Measurements from ENCODE around the gene SRRM3. TPM values are rescaled to one million over a fixed set of nuclear protein-coding genes. Genes with fewer than 3 reads are reported as not detected.

SRRM3 gene
- polyA plus RNA-seq, 1 donor (not counting 4 experiments of a cell fraction or from before 2014, with no cell fraction given) = 0.30 TPM

- no peak for DNase-seq (ENCODE audit: low read depth, low spot score)
- FAIRE-seq = no peak
- H3K4me2 ChIP-seq (ENCODE audit: control insufficient read depth, extremely low read depth, insufficient read depth, low read depth, low read length) = peak overlapping the region; percentile 60
- H3K9ac ChIP-seq (ENCODE audit: control insufficient read depth, extremely low read depth, insufficient read depth, low read length) = no peak overlapping the region
- peaks cover 38% of the 10 kb centered on the region for H3K27me3 ChIP-seq (ENCODE audit: control insufficient read depth, extremely low read depth, insufficient read depth, low read length)
- H3K4me1 ChIP-seq (ENCODE audit: control insufficient read depth, extremely low read depth, insufficient read depth, low read length) = peaks cover 2% of the 10 kb centered on the region
- no peaks in the 10 kb centered on the region for H3K36me3 ChIP-seq (ENCODE audit: control insufficient read depth in 2 of 2, extremely low read depth in 1 of 2, insufficient read depth in 2 of 2, low read length in 2 of 2)
- no peak overlapping the region for H3K27ac ChIP-seq (ENCODE audit: control insufficient read depth, insufficient read depth, low read length)
- TF ChIP-seq EZH2 (IDR thresholded peaks at IDR 0.05; ENCODE audit: low read length) = peak; percentile 54
- no peak for TF ChIP-seq CTCF (optimal IDR thresholded peaks at IDR 0.05 in 1 of 3, IDR thresholded peaks at IDR 0.05 in 1 of 3, conservative IDR thresholded peaks at IDR 0.05 in 1 of 3; ENCODE audit: extremely low read depth in 1 of 3, insufficient read depth in 2 of 3, low read length in 3 of 3)
- no peaks in the 10 kb centered on the region for H3K79me2 ChIP-seq (ENCODE audit: control insufficient read depth, insufficient read depth, low read length)
- no peaks in the 10 kb centered on the region for H3K9me3 ChIP-seq (ENCODE audit: control insufficient read depth, low read depth, low read length)
- no peaks in the 10 kb centered on the region for H3K9me1 ChIP-seq (ENCODE audit: control insufficient read depth, extremely low read depth, insufficient read depth, low read length)
- H4K20me1 ChIP-seq (ENCODE audit: control insufficient read depth, extremely low read depth, insufficient read depth, low read length) = peaks cover 2% of the 10 kb centered on the region
- dilution Hi-C loops (cut with MboI; ENCODE audit: extremely low pct_ligation_motif_present, low sequenced_read_pairs) = loop anchor here (10.0 kb wide), 1 partner anchor 77 kb away; the partner anchor contains the start of gene SRRM3
- no peak overlapping the region for H2AFZ ChIP-seq (ENCODE audit: control insufficient read depth, low read length)
- peak overlapping the region; percentile 19 to 55 (median 29) for H3K4me3 ChIP-seq (ENCODE audit: control insufficient read depth in 2 of 3, extremely low read depth in 1 of 3, insufficient read depth in 2 of 3, low read depth in 1 of 3, low read length in 3 of 3)
Measured at GRCh38 chr7:76281706-76282343, 80.1 kb downstream of the SRRM3 start.

- Histone ChIP-seq H3K4me2 (ENCODE audit: control insufficient read depth, extremely low read depth, insufficient read depth, low read depth, low read length) (peak overlapping the region; percentile 60), H3K9me1 (ENCODE audit: control insufficient read depth, extremely low read depth, insufficient read depth, low read length) (no peaks in the 10 kb centered on the region), H2AFZ (ENCODE audit: control insufficient read depth, low read length) (no peak overlapping the region), H3K9me3 (ENCODE audit: control insufficient read depth, low read depth, low read length) (no peaks in the 10 kb centered on the region), H3K79me2 (ENCODE audit: control insufficient read depth, insufficient read depth, low read length) (no peaks in the 10 kb centered on the region), H3K27me3 (ENCODE audit: control insufficient read depth, extremely low read depth, insufficient read depth, low read length) (peaks cover 38% of the 10 kb centered on the region), H3K36me3 (ENCODE audit: control insufficient read depth in 2 of 2, extremely low read depth in 1 of 2, insufficient read depth in 2 of 2, low read length in 2 of 2) (no peaks in the 10 kb centered on the region), H3K4me3 (ENCODE audit: control insufficient read depth in 2 of 3, extremely low read depth in 1 of 3, insufficient read depth in 2 of 3, low read depth in 1 of 3, low read length in 3 of 3) (peak overlapping the region in 2 of 3 experiments; percentile 29 to 55), H3K27ac (ENCODE audit: control insufficient read depth, insufficient read depth, low read length) (no peak overlapping the region), H3K4me1 (ENCODE audit: control insufficient read depth, extremely low read depth, insufficient read depth, low read length) (peaks cover 2% of the 10 kb centered on the region), H4K20me1 (ENCODE audit: control insufficient read depth, extremely low read depth, insufficient read depth, low read length) (peaks cover 2% of the 10 kb centered on the region), H3K9ac (ENCODE audit: control insufficient read depth, extremely low read depth, insufficient read depth, low read length) (no peak overlapping the region)
- TF ChIP-seq CTCF (optimal IDR thresholded peaks at IDR 0.05 in 1 of 3, IDR thresholded peaks at IDR 0.05 in 1 of 3, conservative IDR thresholded peaks at IDR 0.05 in 1 of 3; ENCODE audit: extremely low read depth in 1 of 3, insufficient read depth in 2 of 3, low read length in 3 of 3) (no peak), EZH2 (IDR thresholded peaks at IDR 0.05; ENCODE audit: low read length) (no peak)
- FAIRE-seq (no peak), DNase-seq (ENCODE audit: low read depth, low spot score) (no peak)
- dilution Hi-C loops (cut with MboI; ENCODE audit: extremely low pct_ligation_motif_present, low sequenced_read_pairs) = loop anchor here (10.0 kb wide), 1 partner anchor 78 kb away; the partner anchor contains the start of gene SRRM3
Measured at GRCh38 chr7:76282344-76283253, 80.9 kb downstream of the SRRM3 start.
